ENCODE measurements around the gene BDKRB2.

Gene BDKRB2

GRCh38 chr14:96252323-96252998 lies 47.8 kb downstream of the BDKRB2 start:
- Histone ChIP-seq H3K27me3 (ENCODE audit: insufficient read depth, poor library complexity, severe bottlenecking) (no peaks in the 10 kb centered on the region), H3K27ac (replicated peaks) (no peak overlapping the region), H3K4me3 (replicated peaks; ENCODE audit: insufficient read depth, low read length) (no peak overlapping the region)
- DNase-seq (ENCODE audit: low read depth in 1 of 2, low spot score in 1 of 2): no peak
- no peak for TF ChIP-seq CTCF (IDR thresholded peaks at IDR 0.05; ENCODE audit: insufficient read depth, low read length)
- no peak for TF ChIP-seq POLR2AphosphoS5 (IDR thresholded peaks at IDR 0.05; ENCODE audit: low read depth)
- TF ChIP-seq REST (IDR thresholded peaks at IDR 0.05; ENCODE audit: insufficient replicate concordance, low read depth): no peak
- no peak for TF ChIP-seq SPI1 (IDR thresholded peaks at IDR 0.05; ENCODE audit: borderline replicate concordance, low read depth)
- TF ChIP-seq GABPA (IDR thresholded peaks at IDR 0.05; ENCODE audit: low read depth): no peak

GRCh38 chr14:96252999-96253539 lies 48.4 kb downstream of the BDKRB2 start:
- no peak for TF ChIP-seq SPI1 (IDR thresholded peaks at IDR 0.05; ENCODE audit: borderline replicate concordance, low read depth)
- DNase-seq (ENCODE audit: low read depth in 1 of 2, low spot score in 1 of 2): no peak
- Histone ChIP-seq H3K27me3 (ENCODE audit: insufficient read depth, poor library complexity, severe bottlenecking) (no peaks in the 10 kb centered on the region), H3K27ac (replicated peaks) (no peak overlapping the region), H3K4me3 (replicated peaks; ENCODE audit: insufficient read depth, low read length) (no peak overlapping the region)

- TF ChIP-seq POLR2AphosphoS5 (IDR thresholded peaks at IDR 0.05; ENCODE audit: low read depth) (no peak), REST (IDR thresholded peaks at IDR 0.05; ENCODE audit: insufficient replicate concordance, low read depth) (no peak), CTCF (IDR thresholded peaks at IDR 0.05; ENCODE audit: insufficient read depth, low read length) (no peak), SPI1 (IDR thresholded peaks at IDR 0.05; ENCODE audit: borderline replicate concordance, low read depth) (no peak), GABPA (IDR thresholded peaks at IDR 0.05; ENCODE audit: low read depth) (no peak)
- Histone ChIP-seq H3K27ac (replicated peaks) (no peak overlapping the region), H3K4me3 (replicated peaks; ENCODE audit: insufficient read depth, low read length) (no peak overlapping the region), H3K27me3 (ENCODE audit: insufficient read depth, poor library complexity, severe bottlenecking) (peaks cover 4% of the 10 kb centered on the region)
- no peak for DNase-seq (ENCODE audit: low read depth in 1 of 2, low spot score in 1 of 2)
Measured at GRCh38 chr14:96254687-96255086, 50.0 kb downstream of the BDKRB2 start.

- DNase-seq (ENCODE audit: low read depth in 1 of 2, low spot score in 1 of 2): no peak
- Histone ChIP-seq H3K27ac (replicated peaks) (no peak within 1 kb of the TSS), H3K4me3 (replicated peaks; ENCODE audit: insufficient read depth, low read length) (no peak within 1 kb of the TSS), H3K27me3 (ENCODE audit: insufficient read depth, poor library complexity, severe bottlenecking) (peaks cover 5% of the 10 kb centered on the region)
- no peak for TF ChIP-seq REST (IDR thresholded peaks at IDR 0.05; ENCODE audit: insufficient replicate concordance, low read depth)
- no peak for TF ChIP-seq GABPA (IDR thresholded peaks at IDR 0.05; ENCODE audit: low read depth)
- TF ChIP-seq CTCF (IDR thresholded peaks at IDR 0.05; ENCODE audit: insufficient read depth, low read length): no peak
- TF ChIP-seq SPI1 (IDR thresholded peaks at IDR 0.05; ENCODE audit: borderline replicate concordance, low read depth): no peak
- no peak for TF ChIP-seq POLR2AphosphoS5 (IDR thresholded peaks at IDR 0.05; ENCODE audit: low read depth)
Measured at GRCh38 chr14:96255501-96256366, 51.1 kb downstream of the BDKRB2 start, which contains the start of gene BDKRB1. TSS of gene BDKRB1 (plus strand) at chr14:96256210. CDS start at chr14:96263683, 7,473 bp downstream.
